SK-N-SH (cell line): ENCODE measurements around the gene ARMH3. TPM values are rescaled to one million over a fixed set of nuclear protein-coding genes. Genes with fewer than 3 reads are reported as not detected.

ENCODE experiments used
- CTCF ChIA-PET: fragments of 300-600, 350-600 bp; formaldehyde crosslinking; extraction: SDS; loops from one replicate; lab custom pipeline; 2021; lab: Yijun Ruan, JAX
- POLR2A ChIA-PET: fragments of 350-600 bp; sonication (Branson Sonifier 250); formaldehyde crosslinking; extraction: SDS; loops from one replicate; lab custom pipeline; 2020; ENCODE audit warnings: antibody characterized with exemption, inconsistent platforms; lab: Yijun Ruan, JAX
- DNase-seq: peaks from one replicate; pipeline ENCODE4 v3.0.0; 2012
- H2AFZ ChIP-seq: fragments of 200-600 bp; sonication (generic); 2 replicates; pipeline ENCODE4 v1.8.1; 2016; ENCODE audit warnings: antibody characterized with exemption, mild to moderate bottlenecking, low read depth
- H3F3A ChIP-seq: fragments of 200-600 bp; sonication (generic); replicated peaks from 2 replicates; pipeline ENCODE3; 2016; ENCODE audit warnings: antibody characterized with exemption, mild to moderate bottlenecking; ENCODE audit not compliant: insufficient read depth
- H3K27ac ChIP-seq, 2 experiments: fragments of 200-500 bp in 1 of 2; fragments of 200-600 bp in 1 of 2; sonication (Bioruptor generic) in 1 of 2; sonication (generic), shearing (Covaris generic) in 1 of 2; 2 replicates each; pipeline versions ENCODE4 v1.5.1 to v1.6.1; 2014 to 2016; ENCODE audit warnings: low read depth in 2 of 2, inconsistent platforms in 1 of 2, low read length in 1 of 2, mild to moderate bottlenecking in 1 of 2, mixed read lengths in 1 of 2
- H3K27me3 ChIP-seq: fragments of 200-600 bp; sonication (generic), shearing (Covaris generic); 2 replicates; pipeline ENCODE4 v1.6.1; 2016; ENCODE audit warnings: mixed run types; ENCODE audit not compliant: insufficient read depth
- H3K36me3 ChIP-seq, 2 experiments: fragments of 200-500 bp in 1 of 2; fragments of 200-600 bp in 1 of 2; sonication (Bioruptor generic) in 1 of 2; sonication (generic) in 1 of 2; replicated peaks in 1 of 2; 2 replicates each; pipeline versions ENCODE3 to v1.5.1; 2014 to 2016; ENCODE audit warnings: low read length in 1 of 2, mild to moderate bottlenecking in 1 of 2; ENCODE audit not compliant: insufficient read depth in 2 of 2, control insufficient read depth in 1 of 2
- H3K4me1 ChIP-seq, 2 experiments: fragments of 200-500 bp in 1 of 2; fragments of 200-600 bp in 1 of 2; sonication (Bioruptor generic) in 1 of 2; sonication (generic), shearing (Covaris generic) in 1 of 2; 2 replicates each; pipeline versions ENCODE4 v1.5.1 to v1.6.1; 2014 to 2016; ENCODE audit warnings: low read depth in 1 of 2, low read length in 1 of 2, mixed run types in 1 of 2; ENCODE audit not compliant: insufficient read depth in 2 of 2, control insufficient read depth in 1 of 2
- H3K4me2 ChIP-seq: fragments of 200-600 bp; sonication (generic), shearing (Covaris generic); 2 replicates; pipeline ENCODE4 v1.6.1; 2017; ENCODE audit warnings: mixed run types
- H3K4me3 ChIP-seq, 2 experiments: fragments of 200-500 bp in 1 of 2; fragments of 200-600 bp in 1 of 2; sonication (Bioruptor generic) in 1 of 2; sonication (generic), shearing (Covaris generic) in 1 of 2; 2 replicates each; pipeline versions ENCODE4 v1.5.1 to v1.8.1; 2014 to 2016; ENCODE audit warnings: low read depth in 2 of 2, inconsistent platforms in 1 of 2, low read length in 1 of 2, mild to moderate bottlenecking in 1 of 2, mixed read lengths in 1 of 2, moderate library complexity in 1 of 2
- H3K79me2 ChIP-seq: fragments of 200-600 bp; sonication (generic); 2 replicates; pipeline ENCODE4 v1.8.1; 2017; ENCODE audit warnings: mild to moderate bottlenecking; ENCODE audit not compliant: insufficient read depth
- H3K9ac ChIP-seq: fragments of 200-600 bp; sonication (generic); 2 replicates; pipeline ENCODE4 v1.6.1; 2017; ENCODE audit warnings: mixed run types
- H3K9me2 ChIP-seq: fragments of 200-600 bp; sonication (generic); 2 replicates; pipeline ENCODE4 v1.6.1; 2017; ENCODE audit warnings: mixed run types
- H3K9me3 ChIP-seq: fragments of 200-600 bp; sonication (generic); 2 replicates; pipeline ENCODE4 v1.6.1; 2017; ENCODE audit warnings: mixed run types, mild to moderate bottlenecking, moderate library complexity
- H4K20me1 ChIP-seq: fragments of 200-600 bp; sonication (generic); 2 replicates; pipeline ENCODE4 v1.6.1; 2017; ENCODE audit warnings: mild to moderate bottlenecking, mixed run types; ENCODE audit not compliant: insufficient read depth
- ELF1 ChIP-seq: IDR thresholded peaks from 2 replicates; pipeline ENCODE4 v1.4.0; 2012
- EP300 ChIP-seq, 2 experiments: IDR thresholded peaks; 2 replicates each; pipeline versions ENCODE4 v1.4.0 to v1.6.1; 2012; ENCODE audit warnings: borderline replicate concordance in 1 of 2, low read depth in 1 of 2, low read length in 1 of 2
- EZH2phosphoT487 ChIP-seq: fragments of 200-600 bp; sonication (generic); IDR thresholded peaks from 2 replicates; pipeline ENCODE4 v1.6.1; 2017; ENCODE audit warnings: low read depth, mixed run types, mild to moderate bottlenecking, antibody characterized with exemption, moderate library complexity, borderline replicate concordance
- FOXJ3 ChIP-seq: sonication (generic); formaldehyde crosslinking; IDR thresholded peaks from 2 replicates; pipeline ENCODE4 v1.5.1; 2020; ENCODE audit warnings: mild to moderate bottlenecking, missing genetic modification reagents
- MEF2A ChIP-seq: IDR thresholded peaks from 2 replicates; pipeline ENCODE4 v1.4.0; 2012; ENCODE audit warnings: low read depth, borderline replicate concordance
- RAD21 ChIP-seq: IDR thresholded peaks from 2 replicates; pipeline ENCODE4 v1.6.1; 2012; ENCODE audit warnings: mild to moderate bottlenecking, low read length
- SIN3A ChIP-seq: IDR thresholded peaks from 2 replicates; pipeline ENCODE4 v1.6.1; 2012; ENCODE audit warnings: low read depth, mild to moderate bottlenecking, low read length, moderate library complexity, borderline replicate concordance
- SMC3 ChIP-seq: IDR thresholded peaks from 2 replicates; pipeline ENCODE4 v1.6.1; 2012; ENCODE audit warnings: low read depth, low read length, improper control_type of control experiment
- TEAD4 ChIP-seq: IDR thresholded peaks from 2 replicates; pipeline ENCODE4 v1.4.0; 2012; ENCODE audit warnings: mild to moderate bottlenecking, borderline replicate concordance; ENCODE audit not compliant: insufficient read depth
- WGBS: methylation state at CpG from one replicate; pipeline ENCODE4 v1.1.6; 2017; ENCODE audit warnings: low lambda C conversion rate; 5-methylcytosine and 5-hydroxymethylcytosine counted together
- polyA plus RNA-seq, 3 experiments: library from polyadenylated mRNA; depleted of rRNA; stranded (reverse); fragments of >200 nt; gene quantifications; 2 replicates each; pipeline ENCODE4 v1.2.3, GENCODE V29; 2012
- TF ChIP-seq, protein P1 (sequence below): fragments of 200-600 bp; sonication (generic); IDR thresholded peaks from 2 replicates; pipeline ENCODE4 v1.6.1; 2017; ENCODE audit warnings: antibody characterized with exemption, mild to moderate bottlenecking, moderate library complexity
- TF ChIP-seq, protein P2 (sequence below): IDR thresholded peaks from 2 replicates; pipeline ENCODE4; 2012
- TF ChIP-seq, protein P3 (sequence below): IDR thresholded peaks from 2 replicates; pipeline ENCODE4 v1.6.1; 2012; ENCODE audit warnings: mild to moderate bottlenecking, low read depth, low read length, moderate library complexity
- TF ChIP-seq, protein P4 (sequence below): fragments of 150-350 bp; IDR thresholded peaks from 2 replicates; pipeline ENCODE4 v1.6.1; 2016; ENCODE audit warnings: mild to moderate bottlenecking, low read depth, low read length

ARMH3 gene
- polyA plus RNA-seq, 1 of the 3 experiments (the other 2 are of a cell fraction): 12.1 TPM

DNA sequence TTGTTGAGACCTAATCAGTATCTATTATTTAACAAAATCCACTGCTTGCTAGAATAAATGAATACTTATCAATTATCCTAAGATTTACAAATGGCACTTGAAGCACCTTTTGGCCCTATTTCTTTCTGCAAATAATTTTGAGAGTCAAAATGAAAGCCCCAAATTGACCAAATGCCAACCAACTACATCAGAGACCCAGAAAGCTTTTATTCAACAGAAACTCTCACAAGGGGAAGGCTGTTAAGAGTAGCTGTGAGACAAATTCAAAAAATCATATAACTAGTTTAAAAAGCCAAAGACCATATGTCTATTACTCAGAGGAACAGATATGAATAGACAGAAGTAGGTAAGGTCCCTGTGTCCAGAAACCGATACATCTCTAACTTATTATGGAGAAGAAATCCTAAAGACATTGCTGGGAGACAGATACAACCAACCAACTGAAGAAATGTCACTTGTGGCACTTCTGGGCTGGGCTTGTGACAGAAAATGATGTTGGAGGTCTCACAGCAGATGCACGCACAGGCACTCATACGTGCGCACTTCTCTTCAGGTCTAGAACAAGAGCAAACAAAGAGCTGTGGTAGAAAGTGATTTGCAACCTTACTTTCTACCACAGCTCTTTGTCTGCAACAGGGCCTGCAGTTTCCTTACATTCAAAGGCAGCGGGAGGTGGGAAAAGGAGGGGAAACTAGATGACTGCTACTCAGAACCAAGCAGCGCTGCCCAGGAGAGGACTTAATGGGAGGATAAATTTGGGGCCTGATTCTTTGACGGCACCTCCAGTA, 153.7 kb downstream of the ARMH3 start:
- POLR2A ChIA-PET: no interaction called here
- CTCF ChIA-PET: interaction anchor here (0.9 to 7.7 kb wide), 4 partner anchors 13 to 170 kb away, joined by 3 to 52 read pairs (median 7); no protein-coding TSS in a partner anchor
- DNase-seq: no peak

More for the DNA sequence above, 153.7 kb downstream of the ARMH3 start:
- H3K36me3 ChIP-seq: peaks cover 3 to 4% of the 10 kb centered on the region in 2 experiments
- no peak overlapping the region for H2AFZ ChIP-seq
- TF ChIP-seq ELF1 (no peak), TEAD4 (no peak), EP300 (IDR thresholded peaks at IDR 0.05; ENCODE audit: borderline replicate concordance in 1 of 2, low read depth in 1 of 2, low read length in 1 of 2) (no peak), SMC3 (no peak), RAD21 (no peak), MEF2A (no peak), EZH2phosphoT487 (no peak), FOXJ3 (CRISPR knock-in tag) (no peak), SIN3A (no peak)
- TF ChIP-seq, protein P1, sequence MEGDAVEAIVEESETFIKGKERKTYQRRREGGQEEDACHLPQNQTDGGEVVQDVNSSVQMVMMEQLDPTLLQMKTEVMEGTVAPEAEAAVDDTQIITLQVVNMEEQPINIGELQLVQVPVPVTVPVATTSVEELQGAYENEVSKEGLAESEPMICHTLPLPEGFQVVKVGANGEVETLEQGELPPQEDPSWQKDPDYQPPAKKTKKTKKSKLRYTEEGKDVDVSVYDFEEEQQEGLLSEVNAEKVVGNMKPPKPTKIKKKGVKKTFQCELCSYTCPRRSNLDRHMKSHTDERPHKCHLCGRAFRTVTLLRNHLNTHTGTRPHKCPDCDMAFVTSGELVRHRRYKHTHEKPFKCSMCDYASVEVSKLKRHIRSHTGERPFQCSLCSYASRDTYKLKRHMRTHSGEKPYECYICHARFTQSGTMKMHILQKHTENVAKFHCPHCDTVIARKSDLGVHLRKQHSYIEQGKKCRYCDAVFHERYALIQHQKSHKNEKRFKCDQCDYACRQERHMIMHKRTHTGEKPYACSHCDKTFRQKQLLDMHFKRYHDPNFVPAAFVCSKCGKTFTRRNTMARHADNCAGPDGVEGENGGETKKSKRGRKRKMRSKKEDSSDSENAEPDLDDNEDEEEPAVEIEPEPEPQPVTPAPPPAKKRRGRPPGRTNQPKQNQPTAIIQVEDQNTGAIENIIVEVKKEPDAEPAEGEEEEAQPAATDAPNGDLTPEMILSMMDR: no peak
- TF ChIP-seq, protein P2, sequence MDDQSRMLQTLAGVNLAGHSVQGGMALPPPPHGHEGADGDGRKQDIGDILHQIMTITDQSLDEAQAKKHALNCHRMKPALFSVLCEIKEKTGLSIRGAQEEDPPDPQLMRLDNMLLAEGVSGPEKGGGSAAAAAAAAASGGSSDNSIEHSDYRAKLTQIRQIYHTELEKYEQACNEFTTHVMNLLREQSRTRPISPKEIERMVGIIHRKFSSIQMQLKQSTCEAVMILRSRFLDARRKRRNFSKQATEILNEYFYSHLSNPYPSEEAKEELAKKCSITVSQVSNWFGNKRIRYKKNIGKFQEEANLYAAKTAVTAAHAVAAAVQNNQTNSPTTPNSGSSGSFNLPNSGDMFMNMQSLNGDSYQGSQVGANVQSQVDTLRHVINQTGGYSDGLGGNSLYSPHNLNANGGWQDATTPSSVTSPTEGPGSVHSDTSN: no peak
- TF ChIP-seq, protein P3, sequence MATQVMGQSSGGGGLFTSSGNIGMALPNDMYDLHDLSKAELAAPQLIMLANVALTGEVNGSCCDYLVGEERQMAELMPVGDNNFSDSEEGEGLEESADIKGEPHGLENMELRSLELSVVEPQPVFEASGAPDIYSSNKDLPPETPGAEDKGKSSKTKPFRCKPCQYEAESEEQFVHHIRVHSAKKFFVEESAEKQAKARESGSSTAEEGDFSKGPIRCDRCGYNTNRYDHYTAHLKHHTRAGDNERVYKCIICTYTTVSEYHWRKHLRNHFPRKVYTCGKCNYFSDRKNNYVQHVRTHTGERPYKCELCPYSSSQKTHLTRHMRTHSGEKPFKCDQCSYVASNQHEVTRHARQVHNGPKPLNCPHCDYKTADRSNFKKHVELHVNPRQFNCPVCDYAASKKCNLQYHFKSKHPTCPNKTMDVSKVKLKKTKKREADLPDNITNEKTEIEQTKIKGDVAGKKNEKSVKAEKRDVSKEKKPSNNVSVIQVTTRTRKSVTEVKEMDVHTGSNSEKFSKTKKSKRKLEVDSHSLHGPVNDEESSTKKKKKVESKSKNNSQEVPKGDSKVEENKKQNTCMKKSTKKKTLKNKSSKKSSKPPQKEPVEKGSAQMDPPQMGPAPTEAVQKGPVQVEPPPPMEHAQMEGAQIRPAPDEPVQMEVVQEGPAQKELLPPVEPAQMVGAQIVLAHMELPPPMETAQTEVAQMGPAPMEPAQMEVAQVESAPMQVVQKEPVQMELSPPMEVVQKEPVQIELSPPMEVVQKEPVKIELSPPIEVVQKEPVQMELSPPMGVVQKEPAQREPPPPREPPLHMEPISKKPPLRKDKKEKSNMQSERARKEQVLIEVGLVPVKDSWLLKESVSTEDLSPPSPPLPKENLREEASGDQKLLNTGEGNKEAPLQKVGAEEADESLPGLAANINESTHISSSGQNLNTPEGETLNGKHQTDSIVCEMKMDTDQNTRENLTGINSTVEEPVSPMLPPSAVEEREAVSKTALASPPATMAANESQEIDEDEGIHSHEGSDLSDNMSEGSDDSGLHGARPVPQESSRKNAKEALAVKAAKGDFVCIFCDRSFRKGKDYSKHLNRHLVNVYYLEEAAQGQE: no peak
- TF ChIP-seq, protein P4, sequence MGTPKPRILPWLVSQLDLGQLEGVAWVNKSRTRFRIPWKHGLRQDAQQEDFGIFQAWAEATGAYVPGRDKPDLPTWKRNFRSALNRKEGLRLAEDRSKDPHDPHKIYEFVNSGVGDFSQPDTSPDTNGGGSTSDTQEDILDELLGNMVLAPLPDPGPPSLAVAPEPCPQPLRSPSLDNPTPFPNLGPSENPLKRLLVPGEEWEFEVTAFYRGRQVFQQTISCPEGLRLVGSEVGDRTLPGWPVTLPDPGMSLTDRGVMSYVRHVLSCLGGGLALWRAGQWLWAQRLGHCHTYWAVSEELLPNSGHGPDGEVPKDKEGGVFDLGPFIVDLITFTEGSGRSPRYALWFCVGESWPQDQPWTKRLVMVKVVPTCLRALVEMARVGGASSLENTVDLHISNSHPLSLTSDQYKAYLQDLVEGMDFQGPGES: no peak
- H3K9me3 ChIP-seq: no peaks in the 10 kb centered on the region
- no peaks in the 10 kb centered on the region for H3K9me2 ChIP-seq
- H3K4me3 ChIP-seq: no peak overlapping the region
- H3K27ac ChIP-seq: no peak overlapping the region
- whole genome bisulfite sequencing: 95% methylated on average over 7 of the region's 7 CpGs
- no peaks in the 10 kb centered on the region for H3K27me3 ChIP-seq
- H3K79me2 ChIP-seq: no peaks in the 10 kb centered on the region
- H3K4me2 ChIP-seq: no peak overlapping the region
- no peaks in the 10 kb centered on the region for H3F3A ChIP-seq
- no peaks in the 10 kb centered on the region for H4K20me1 ChIP-seq
- no peak overlapping the region for H3K9ac ChIP-seq
- peaks cover 3 to 8% of the 10 kb centered on the region in 2 experiments; a peak in 1 of 4 replicates for H3K4me1 ChIP-seq
